ENCODE data around the gene DCUN1D2. TPM values are rescaled to one million over a fixed set of nuclear protein-coding genes. Genes with fewer than 3 reads are reported as not detected.
"Not testable (repeated sequence)": the region's sequence is repeated elsewhere in the genome, so short reads cannot be mapped to it uniquely, and the experiment has no call there.

DCUN1D2 gene
- total and polyA plus RNA-seq, 2 donors from 2014 or later: 7.6 to 19.5 TPM

- FAIRE-seq: no peak
- intact Hi-C loops (cut with DNase I): no loop called here
- H3K36me3 ChIP-seq (ENCODE audit: control insufficient read depth in 2 of 3, insufficient read depth in 3 of 3, low read length in 3 of 3): peaks cover 2 to 16% (median 13%) of the 10 kb centered on the region in 3 donors
- H3K4me3 ChIP-seq (ENCODE audit: low read length in 3 of 3): no peak overlapping the region
- peak in 1 of 5 donors; percentile 37 for DNase-seq
- no peak overlapping the region for H3K9ac ChIP-seq (ENCODE audit: low read length in 3 of 3)
- no peaks in the 10 kb centered on the region for H3K4me1 ChIP-seq (ENCODE audit: control insufficient read depth in 2 of 3, insufficient read depth in 2 of 3, low read depth in 1 of 3, low read length in 3 of 3)
- no peaks in the 10 kb centered on the region for H3K27me3 ChIP-seq (ENCODE audit: control insufficient read depth, insufficient read depth, low read length)
- TF ChIP-seq CTCF (IDR thresholded peaks at IDR 0.05; ENCODE audit: borderline replicate concordance, extremely low read depth, insufficient read depth): no peak
- no peaks in the 10 kb centered on the region for H3K9me3 ChIP-seq (ENCODE audit: control insufficient read depth in 2 of 3, insufficient read depth in 1 of 3, low read length in 3 of 3)
- no peak overlapping the region for H3K27ac ChIP-seq (ENCODE audit: low read depth in 2 of 2, low read length in 2 of 2)
Measured at GRCh38 chr13:113526466-113527220, 36.1 kb upstream of the DCUN1D2 start.

GRCh38 chr13:113522438-113522837, 31.9 kb upstream of the DCUN1D2 start:
- peaks cover 9 to 18% (median 15%) of the 10 kb centered on the region in 3 donors for H3K36me3 ChIP-seq (ENCODE audit: control insufficient read depth in 2 of 3, insufficient read depth in 3 of 3, low read length in 3 of 3)
- intact Hi-C loops (cut with DNase I); H3K9ac ChIP-seq (ENCODE audit: low read length in 3 of 3); H3K4me3 ChIP-seq (ENCODE audit: low read length in 3 of 3); H3K27ac ChIP-seq (ENCODE audit: low read depth in 2 of 2, low read length in 2 of 2); H3K4me1 ChIP-seq (ENCODE audit: control insufficient read depth in 2 of 3, insufficient read depth in 2 of 3, low read depth in 1 of 3, low read length in 3 of 3); H3K9me3 ChIP-seq (ENCODE audit: control insufficient read depth in 2 of 3, insufficient read depth in 1 of 3, low read length in 3 of 3); FAIRE-seq; H3K27me3 ChIP-seq (ENCODE audit: control insufficient read depth, insufficient read depth, low read length): not testable (repeated sequence)
- DNase-seq: peak in 1 of 5 donors; percentile 33

- TF ChIP-seq CTCF (IDR thresholded peaks at IDR 0.05; ENCODE audit: borderline replicate concordance, extremely low read depth, insufficient read depth): no peak
- Histone ChIP-seq H3K27ac (ENCODE audit: low read depth in 2 of 2, low read length in 2 of 2) (no peak overlapping the region), H3K4me3 (ENCODE audit: low read length in 3 of 3) (no peak overlapping the region), H3K9ac (ENCODE audit: low read length in 3 of 3) (no peak overlapping the region), H3K27me3 (ENCODE audit: control insufficient read depth, insufficient read depth, low read length) (no peaks in the 10 kb centered on the region), H3K4me1 (ENCODE audit: control insufficient read depth in 2 of 3, insufficient read depth in 2 of 3, low read depth in 1 of 3, low read length in 3 of 3) (no peaks in the 10 kb centered on the region), H3K9me3 (ENCODE audit: control insufficient read depth in 2 of 3, insufficient read depth in 1 of 3, low read length in 3 of 3) (no peaks in the 10 kb centered on the region), H3K36me3 (ENCODE audit: control insufficient read depth in 2 of 3, insufficient read depth in 3 of 3, low read length in 3 of 3) (peaks cover 9 to 14% (median 10%) of the 10 kb centered on the region in 3 donors)
- intact Hi-C loops (cut with DNase I): no loop called here
- DNase-seq (peak in 1 of 5 donors; percentile 41), FAIRE-seq (no peak)
Measured at GRCh38 chr13:113520571-113520970, 30.1 kb upstream of the DCUN1D2 start.

- Histone ChIP-seq H3K27me3 (ENCODE audit: control insufficient read depth, insufficient read depth, low read length) (no peaks in the 10 kb centered on the region), H3K36me3 (ENCODE audit: control insufficient read depth in 2 of 3, insufficient read depth in 3 of 3, low read length in 3 of 3) (peaks cover 6 to 9% (median 9%) of the 10 kb centered on the region in 3 donors), H3K27ac (ENCODE audit: low read depth in 2 of 2, low read length in 2 of 2) (no peak overlapping the region), H3K9ac (ENCODE audit: low read length in 3 of 3) (no peak overlapping the region), H3K4me1 (ENCODE audit: control insufficient read depth in 2 of 3, insufficient read depth in 2 of 3, low read depth in 1 of 3, low read length in 3 of 3) (no peaks in the 10 kb centered on the region), H3K4me3 (ENCODE audit: low read length in 3 of 3) (no peak overlapping the region), H3K9me3 (ENCODE audit: control insufficient read depth in 2 of 3, insufficient read depth in 1 of 3, low read length in 3 of 3) (no peaks in the 10 kb centered on the region)
- DNase-seq (peak in 1 of 5 donors; percentile 40), FAIRE-seq (no peak)
- intact Hi-C loops (cut with DNase I): no loop called here
- TF ChIP-seq CTCF (IDR thresholded peaks at IDR 0.05; ENCODE audit: borderline replicate concordance, extremely low read depth, insufficient read depth): no peak
Measured at GRCh38 chr13:113519556-113519955, 29.0 kb upstream of the DCUN1D2 start.
